H1 (cell line): Measurements from ENCODE around the gene PRR16. TPM values are rescaled to one million over a fixed set of nuclear protein-coding genes. Genes with fewer than 3 reads are reported as not detected.

Experiments
- CTCF ChIA-PET: fragments of 300-600 bp; sonication (Branson Sonifier 250); formaldehyde crosslinking; loops from one replicate; lab custom pipeline; 2021; ENCODE audit not compliant: partially characterized antibody; lab: Charles Lee
- POLR2A ChIA-PET: fragments of 300-600 bp; sonication (Branson Sonifier 250); formaldehyde crosslinking; loops from one replicate; lab custom pipeline; 2021; ENCODE audit warnings: inconsistent platforms; ENCODE audit not compliant: partially characterized antibody; lab: Charles Lee
- DNase-seq, 2 experiments: peaks; one replicate each; pipeline versions ENCODE4 v3.0.0 to v3.0.0-alpha.2; 2010 to 2022; ENCODE audit warnings: low spot score in 2 of 2, low read depth in 1 of 2, mixed read lengths in 1 of 2
- FAIRE-seq: peaks from 2 replicates; lab custom pipeline; 2011; peaks lifted over from hg19 to GRCh38; lab: Jason Lieb, UNC
- H2AFZ ChIP-seq: 2 replicates; pipeline ENCODE4 v1.8.1; 2012; ENCODE audit warnings: low read length, inconsistent platforms
- H2AK5ac ChIP-seq: 2 replicates; pipeline ENCODE4 v1.6.1; 2013; ENCODE audit warnings: low read depth, low read length
- H2BK120ac ChIP-seq: replicated peaks from 2 replicates; pipeline ENCODE3; 2013; ENCODE audit warnings: low read depth, low read length, inconsistent platforms
- H2BK12ac ChIP-seq: 2 replicates; pipeline ENCODE4 v1.6.1; 2013; ENCODE audit warnings: low read depth, low read length
- H2BK15ac ChIP-seq: 2 replicates; pipeline ENCODE4 v1.6.1; 2013; ENCODE audit warnings: low read length
- H2BK20ac ChIP-seq: 2 replicates; pipeline ENCODE4 v1.6.1; 2013; ENCODE audit warnings: low read length
- H2BK5ac ChIP-seq: 2 replicates; pipeline ENCODE4 v1.6.1; 2013; ENCODE audit warnings: low read depth, low read length
- H3K14ac ChIP-seq: 2 replicates; pipeline ENCODE4 v1.6.1; 2013; ENCODE audit warnings: inconsistent platforms; ENCODE audit not compliant: insufficient read length
- H3K18ac ChIP-seq: 2 replicates; pipeline ENCODE4 v1.6.1; 2013; ENCODE audit warnings: low read length; ENCODE audit errors: extremely low read depth
- H3K23ac ChIP-seq: 2 replicates; pipeline ENCODE4 v1.6.1; 2013; ENCODE audit warnings: inconsistent platforms; ENCODE audit not compliant: insufficient read length
- H3K23me2 ChIP-seq: 2 replicates; pipeline ENCODE4 v1.6.1; 2013; ENCODE audit warnings: low read depth, low read length
- H3K27ac ChIP-seq: 2 replicates; pipeline ENCODE4 v1.6.1; 2011; ENCODE audit warnings: low read depth, low read length, inconsistent platforms
- H3K27me3 ChIP-seq, 4 experiments: replicated peaks in 1 of 4; 1 replicate in 1 of 4; 2 replicates in 3 of 4; pipeline versions ENCODE4 v1.6.1 to v1.8.1; 2011 to 2013; ENCODE audit warnings: low read length in 3 of 4, mild to moderate bottlenecking in 3 of 4, inconsistent platforms in 2 of 4, mixed read lengths in 2 of 4, moderate library complexity in 1 of 4; ENCODE audit not compliant: control insufficient read depth in 3 of 4, insufficient read depth in 3 of 4; ENCODE audit errors: extremely low read depth in 1 of 4
- H3K36me3 ChIP-seq, 4 experiments: 2 replicates each; pipeline versions ENCODE4 v1.6.1 to v1.8.1; 2011 to 2013; ENCODE audit warnings: mild to moderate bottlenecking in 4 of 4, low read length in 3 of 4, moderate library complexity in 2 of 4, control low read depth in 1 of 4, inconsistent platforms in 1 of 4; ENCODE audit not compliant: insufficient read depth in 4 of 4, control insufficient read depth in 2 of 4
- H3K4ac ChIP-seq: replicated peaks from 2 replicates; pipeline ENCODE3; 2013; ENCODE audit warnings: low read length, low read depth, mixed read lengths, inconsistent platforms; ENCODE audit not compliant: insufficient read length
- H3K4me1 ChIP-seq, 4 experiments: replicated peaks in 1 of 4; 1 replicate in 1 of 4; 2 replicates in 3 of 4; pipeline versions ENCODE4 v1.6.1 to v1.8.1; 2011 to 2013; ENCODE audit warnings: low read length in 3 of 4, inconsistent platforms in 2 of 4, mixed read lengths in 1 of 4; ENCODE audit not compliant: insufficient read depth in 4 of 4, control insufficient read depth in 3 of 4
- H3K4me2 ChIP-seq, 2 experiments: 2 replicates each; pipeline versions ENCODE4 v1.6.1 to v1.8.1; 2011 to 2013; ENCODE audit warnings: low read depth in 2 of 2, low read length in 2 of 2, control low read depth in 1 of 2, inconsistent platforms in 1 of 2, mild to moderate bottlenecking in 1 of 2; ENCODE audit not compliant: insufficient read depth in 1 of 2
- H3K4me3 ChIP-seq, 4 experiments: fragments of 200-600, 300-600 bp in 1 of 4; sonication (generic), shearing (Covaris generic), sonication (Bioruptor Twin) in 1 of 4; 2 replicates each; pipeline versions ENCODE4 v1.5.1 to v1.8.1; 2011 to 2016; ENCODE audit warnings: low read length in 4 of 4, low read depth in 3 of 4, control low read depth in 2 of 4, inconsistent platforms in 2 of 4, mild to moderate bottlenecking in 2 of 4, mixed read lengths in 1 of 4, moderate library complexity in 1 of 4; ENCODE audit not compliant: insufficient read depth in 2 of 4; ENCODE audit errors: extremely low read depth in 1 of 4
- H3K56ac ChIP-seq: replicated peaks from 2 replicates; pipeline ENCODE3; 2013; ENCODE audit warnings: low read depth, mild to moderate bottlenecking, mixed read lengths, low read length, inconsistent platforms; ENCODE audit not compliant: insufficient read length
- H3K79me1 ChIP-seq: 2 replicates; pipeline ENCODE4 v1.6.1; 2013; ENCODE audit warnings: low read depth, low read length, control low read depth
- H3K79me2 ChIP-seq, 2 experiments: 2 replicates each; pipeline versions ENCODE4 v1.6.1 to v1.8.1; 2012 to 2013; ENCODE audit warnings: low read length in 2 of 2, mild to moderate bottlenecking in 2 of 2, inconsistent platforms in 1 of 2; ENCODE audit not compliant: insufficient read depth in 2 of 2, control insufficient read depth in 1 of 2
- H3K9ac ChIP-seq, 4 experiments: replicated peaks in 1 of 4; 1 replicate in 1 of 4; 2 replicates in 3 of 4; pipeline versions ENCODE4 v1.6.1 to v1.8.1; 2011 to 2013; ENCODE audit warnings: low read depth in 3 of 4, low read length in 3 of 4, control low read depth in 2 of 4, mild to moderate bottlenecking in 2 of 4, moderate library complexity in 2 of 4, inconsistent platforms in 1 of 4; ENCODE audit errors: extremely low read depth in 1 of 4
- H3K9me3 ChIP-seq, 2 experiments: 2 replicates each; pipeline versions ENCODE4 v1.6.1 to v1.8.1; 2012 to 2013; ENCODE audit warnings: mild to moderate bottlenecking in 2 of 2, moderate library complexity in 2 of 2, control low read depth in 1 of 2, inconsistent platforms in 1 of 2, low read depth in 1 of 2, low read length in 1 of 2, mixed read lengths in 1 of 2; ENCODE audit not compliant: insufficient read depth in 2 of 2
- H4K20me1 ChIP-seq, 2 experiments: replicated peaks in 1 of 2; 2 replicates each; pipeline versions ENCODE3 to v1.8.1; 2011 to 2013; ENCODE audit warnings: inconsistent platforms in 2 of 2, low read length in 2 of 2, mild to moderate bottlenecking in 1 of 2; ENCODE audit not compliant: insufficient read depth in 2 of 2, control insufficient read depth in 1 of 2
- H4K5ac ChIP-seq: 2 replicates; pipeline ENCODE4 v1.6.1; 2013; ENCODE audit warnings: low read length, low read depth, mixed read lengths, inconsistent platforms; ENCODE audit not compliant: insufficient read length
- H4K8ac ChIP-seq: 2 replicates; pipeline ENCODE4 v1.8.0; 2013; ENCODE audit warnings: mild to moderate bottlenecking, moderate library complexity, low read length, inconsistent platforms; ENCODE audit not compliant: insufficient read depth; ENCODE audit errors: extremely low read depth
- H4K91ac ChIP-seq: replicated peaks from 2 replicates; pipeline ENCODE3; 2013; ENCODE audit warnings: low read length, mixed read lengths, inconsistent platforms; ENCODE audit not compliant: insufficient read length
- BCL11A ChIP-seq, 2 experiments: IDR thresholded peaks; one replicate each; pipeline ENCODE4 v1.6.1; 2011; ENCODE audit warnings: low read depth in 2 of 2, low read length in 2 of 2, mild to moderate bottlenecking in 2 of 2
- BRCA1 ChIP-seq: IDR thresholded peaks from 2 replicates; pipeline ENCODE4 v1.6.1; 2012; ENCODE audit warnings: low read depth, low read length, improper control_type of control experiment
- CEBPB ChIP-seq: IDR thresholded peaks from 2 replicates; pipeline ENCODE4 v1.6.1; 2012; ENCODE audit warnings: low read depth, low read length
- CHD1 ChIP-seq: IDR thresholded peaks from 2 replicates; pipeline ENCODE4 v1.6.1; 2012; ENCODE audit warnings: low read depth, low read length, improper control_type of control experiment
- CHD2 ChIP-seq: IDR thresholded peaks from 2 replicates; pipeline ENCODE4 v1.6.1; 2012; ENCODE audit warnings: low read length, improper control_type of control experiment
- EGR1 ChIP-seq: IDR thresholded peaks from 2 replicates; pipeline ENCODE4 v1.6.1; 2011; ENCODE audit warnings: low read depth, low read length, borderline replicate concordance
- HDAC6 ChIP-seq: IDR thresholded peaks from one replicate; pipeline ENCODE4 v1.7.1; 2012; ENCODE audit warnings: low read depth, mild to moderate bottlenecking, inconsistent platforms, low read length, moderate library complexity
- NRF1 ChIP-seq: IDR thresholded peaks from 2 replicates; pipeline ENCODE4 v1.6.1; 2011; ENCODE audit warnings: mild to moderate bottlenecking, low read depth, low read length, improper control_type of control experiment
- RBBP5 ChIP-seq: IDR thresholded peaks from 2 replicates; pipeline ENCODE4 v1.7.1; 2012; ENCODE audit warnings: low read depth, mild to moderate bottlenecking, inconsistent platforms, low read length, moderate library complexity, borderline replicate concordance
- SAP30 ChIP-seq: fragments of 300-600 bp; sonication (generic); IDR thresholded peaks from 2 replicates; pipeline ENCODE4 v1.7.1; 2012; ENCODE audit warnings: low read length, moderate library complexity, mild to moderate bottlenecking, inconsistent platforms; ENCODE audit not compliant: insufficient read depth, insufficient replicate concordance
- SIX5 ChIP-seq: IDR thresholded peaks from 2 replicates; pipeline ENCODE4 v1.6.1; 2011; ENCODE audit warnings: mild to moderate bottlenecking, low read depth, low read length
- SP4 ChIP-seq: IDR thresholded peaks from 2 replicates; pipeline ENCODE4 v1.6.1; 2012; ENCODE audit warnings: low read length, inconsistent platforms
- SUZ12 ChIP-seq: fragments of 200-600 bp; sonication (generic); IDR thresholded peaks from 2 replicates; pipeline ENCODE4 v1.6.1; 2012; ENCODE audit warnings: mild to moderate bottlenecking, inconsistent platforms, low read length, moderate library complexity, mixed read lengths
- WGBS, 2 experiments: shearing (Covaris generic) in 1 of 2; methylation state at CpG; one replicate each; pipeline versions ENCODE4 v1.1.6 to v1.1.7; 2013 to 2015; ENCODE audit warnings: low lambda C conversion rate in 2 of 2, mixed read lengths in 2 of 2, inconsistent platforms in 1 of 2, low coverage in 1 of 2, missing lambda C conversion rate in 1 of 2; ENCODE audit not compliant: insufficient replicate concordance in 2 of 2, insufficient coverage in 1 of 2, insufficient read length in 1 of 2; ENCODE audit errors: extremely low coverage in 1 of 2, missing lambda C conversion rate in 1 of 2; 5-methylcytosine and 5-hydroxymethylcytosine counted together
- polyA plus RNA-seq, 7 experiments: library from polyadenylated mRNA; depleted of rRNA in 3 of 7; stranded (reverse) in 5 of 7; unstranded in 2 of 7; fragments of >200 nt in 5 of 7; fragments of 200-250 nt in 2 of 7; gene quantifications; 1 replicate in 5 of 7; 2 replicates in 1 of 7; 4 replicates in 1 of 7; pipeline versions ENCODE4 v1.2.1 to v1.2.3, GENCODE V29; 2011 to 2013; ENCODE audit warnings: missing spikeins in 2 of 7, mixed read lengths in 2 of 7
- total RNA-seq: library from RNA; stranded (reverse); fragmentation: NEBNext Ultra II Directional; extraction: Animal tissue kit (Norgen Biotek cat#: 25700); gene quantifications from 2 replicates; pipeline ENCODE4 v1.2.1, GENCODE V29; 2021
- TF ChIP-seq, protein P1 (sequence below): IDR thresholded peaks from 2 replicates; pipeline ENCODE4 v1.6.1; 2012; ENCODE audit warnings: low read length, inconsistent platforms

Gene PRR16
- total and polyA plus RNA-seq, 2 of the 8 experiments (the other 6 are each of a cell fraction or from before 2014, with no cell fraction given): 0.73 to 1.6 TPM

DNA sequence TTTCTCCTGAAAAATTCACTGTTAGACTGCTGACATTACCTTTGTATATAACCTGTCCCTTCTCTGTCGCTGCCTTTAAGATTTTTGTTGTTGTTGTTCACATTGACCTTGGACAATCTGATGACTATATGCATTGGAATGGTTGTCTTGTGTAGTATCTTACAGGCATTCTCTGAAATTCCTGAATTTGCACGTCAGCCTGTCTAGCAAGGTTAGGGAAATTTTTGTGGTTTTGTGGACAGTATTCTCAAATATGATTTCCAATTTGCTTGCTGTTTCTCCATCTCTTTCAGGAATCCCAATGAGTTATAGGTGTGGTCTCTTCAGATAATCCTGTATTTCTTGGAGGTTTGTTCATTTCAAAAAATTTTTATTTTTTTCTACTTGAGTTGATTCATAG, 140.8 kb downstream of the PRR16 start:
- H3K18ac ChIP-seq: no peak overlapping the region
- H2BK120ac ChIP-seq: no peak overlapping the region
- no peak overlapping the region for H3K14ac ChIP-seq
- H3K4me3 ChIP-seq: no peak overlapping the region
- no peaks in the 10 kb centered on the region for H3K79me2 ChIP-seq
- H3K36me3 ChIP-seq: no peaks in the 10 kb centered on the region
- no peak overlapping the region for H3K4me2 ChIP-seq
- H4K91ac ChIP-seq: no peak overlapping the region
- no peak for FAIRE-seq
- H3K27me3 ChIP-seq: no peaks in the 10 kb centered on the region
- H3K56ac ChIP-seq: no peak overlapping the region
- H3K4me1 ChIP-seq: peaks cover 0 to 4% (median 0%) of the 10 kb centered on the region in 4 experiments; a peak in 2 of 7 replicates
- H2AK5ac ChIP-seq: no peak overlapping the region
- H2AFZ ChIP-seq: no peak overlapping the region
- H3K4ac ChIP-seq: no peak overlapping the region
- POLR2A ChIA-PET: no interaction called here
- H3K23me2 ChIP-seq: no peaks in the 10 kb centered on the region; the same call in 1 of the 2 replicates
- no peak overlapping the region for H4K5ac ChIP-seq
- no peaks in the 10 kb centered on the region for H3K79me1 ChIP-seq
- 83% methylated on average over 2 of the region's 2 CpGs; no CpG with 5 or more reads in 1 of the 2 experiments for WGBS, 2 experiments
- DNase-seq: no peak
- H2BK5ac ChIP-seq: no peak overlapping the region
- no peak overlapping the region for H3K23ac ChIP-seq
- no peak overlapping the region for H3K9ac ChIP-seq
- CTCF ChIA-PET: no interaction called here
- no peak overlapping the region for H2BK15ac ChIP-seq
- no peak overlapping the region for H2BK12ac ChIP-seq
- no peaks in the 10 kb centered on the region for H4K20me1 ChIP-seq
- no peak overlapping the region for H4K8ac ChIP-seq
- H2BK20ac ChIP-seq: no peak overlapping the region
- H3K9me3 ChIP-seq: no peaks in the 10 kb centered on the region
- H3K27ac ChIP-seq: no peak overlapping the region
- TF ChIP-seq BRCA1: no peak
- TF ChIP-seq BCL11A (IDR thresholded peaks at IDR 0.05; ENCODE audit: low read depth in 2 of 2, low read length in 2 of 2): no peak
- TF ChIP-seq SAP30: no peak
- TF ChIP-seq SUZ12: no peak
- no peak for TF ChIP-seq EGR1
- TF ChIP-seq CEBPB: no peak
- TF ChIP-seq, protein P1, sequence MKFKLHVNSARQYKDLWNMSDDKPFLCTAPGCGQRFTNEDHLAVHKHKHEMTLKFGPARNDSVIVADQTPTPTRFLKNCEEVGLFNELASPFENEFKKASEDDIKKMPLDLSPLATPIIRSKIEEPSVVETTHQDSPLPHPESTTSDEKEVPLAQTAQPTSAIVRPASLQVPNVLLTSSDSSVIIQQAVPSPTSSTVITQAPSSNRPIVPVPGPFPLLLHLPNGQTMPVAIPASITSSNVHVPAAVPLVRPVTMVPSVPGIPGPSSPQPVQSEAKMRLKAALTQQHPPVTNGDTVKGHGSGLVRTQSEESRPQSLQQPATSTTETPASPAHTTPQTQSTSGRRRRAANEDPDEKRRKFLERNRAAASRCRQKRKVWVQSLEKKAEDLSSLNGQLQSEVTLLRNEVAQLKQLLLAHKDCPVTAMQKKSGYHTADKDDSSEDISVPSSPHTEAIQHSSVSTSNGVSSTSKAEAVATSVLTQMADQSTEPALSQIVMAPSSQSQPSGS: no peak
- no peak for TF ChIP-seq NRF1
- no peak for TF ChIP-seq HDAC6
- TF ChIP-seq CHD1: no peak
- no peak for TF ChIP-seq RBBP5
- TF ChIP-seq SP4: no peak
- TF ChIP-seq CHD2: no peak
- TF ChIP-seq SIX5: no peak
